ENCODE data around the gene HINFP.

Gene HINFP

GRCh38 chr11:119093942-119094815 is 27.2 kb upstream of the HINFP start:
- Histone ChIP-seq H3K27ac (replicated peaks) (peak overlapping the region; percentile 92), H3K27me3 (ENCODE audit: insufficient read depth, poor library complexity, severe bottlenecking) (no peaks in the 10 kb centered on the region), H3K4me3 (replicated peaks; ENCODE audit: insufficient read depth, low read length) (peak overlapping the region; percentile 88)
- TF ChIP-seq CTCF (IDR thresholded peaks at IDR 0.05; ENCODE audit: insufficient read depth, low read length) (no peak), REST (IDR thresholded peaks at IDR 0.05; ENCODE audit: insufficient replicate concordance, low read depth) (no peak), POLR2AphosphoS5 (IDR thresholded peaks at IDR 0.05; ENCODE audit: low read depth) (no peak; the same call in 1 of the 2 replicates), SPI1 (IDR thresholded peaks at IDR 0.05; ENCODE audit: borderline replicate concordance, low read depth) (no peak), GABPA (IDR thresholded peaks at IDR 0.05; ENCODE audit: low read depth) (no peak)
- DNase-seq (ENCODE audit: low read depth in 1 of 2, low spot score in 1 of 2), result peak in 1 of 2 experiments; percentile 30

- Histone ChIP-seq H3K4me3 (replicated peaks; ENCODE audit: insufficient read depth, low read length) (peak overlapping the region; percentile 88), H3K27me3 (ENCODE audit: insufficient read depth, poor library complexity, severe bottlenecking) (no peaks in the 10 kb centered on the region), H3K27ac (replicated peaks) (peak overlapping the region; percentile 92)
- no peak for TF ChIP-seq REST (IDR thresholded peaks at IDR 0.05; ENCODE audit: insufficient replicate concordance, low read depth)
- no peak for TF ChIP-seq GABPA (IDR thresholded peaks at IDR 0.05; ENCODE audit: low read depth)
- TF ChIP-seq POLR2AphosphoS5 (IDR thresholded peaks at IDR 0.05; ENCODE audit: low read depth), result no peak
- TF ChIP-seq SPI1 (IDR thresholded peaks at IDR 0.05; ENCODE audit: borderline replicate concordance, low read depth), result no peak
- no peak for TF ChIP-seq CTCF (IDR thresholded peaks at IDR 0.05; ENCODE audit: insufficient read depth, low read length)
- DNase-seq (ENCODE audit: low read depth in 1 of 2, low spot score in 1 of 2), result no peak
Measured at GRCh38 chr11:119094816-119095065, 26.6 kb upstream of the HINFP start.

- Histone ChIP-seq H3K4me3 (replicated peaks; ENCODE audit: insufficient read depth, low read length) (peak overlapping the region; percentile 88), H3K27me3 (ENCODE audit: insufficient read depth, poor library complexity, severe bottlenecking) (no peaks in the 10 kb centered on the region), H3K27ac (replicated peaks) (peak overlapping the region; percentile 92)
- peak; percentile 81 for TF ChIP-seq REST (IDR thresholded peaks at IDR 0.05; ENCODE audit: insufficient replicate concordance, low read depth)
- TF ChIP-seq POLR2AphosphoS5 (IDR thresholded peaks at IDR 0.05; ENCODE audit: low read depth), result peak; percentile 100
- TF ChIP-seq CTCF (IDR thresholded peaks at IDR 0.05; ENCODE audit: insufficient read depth, low read length), result no peak
- TF ChIP-seq SPI1 (IDR thresholded peaks at IDR 0.05; ENCODE audit: borderline replicate concordance, low read depth), result peak; percentile 43; the same call in 1 of the 2 replicates
- no peak for TF ChIP-seq GABPA (IDR thresholded peaks at IDR 0.05; ENCODE audit: low read depth)
- DNase-seq (ENCODE audit: low read depth in 1 of 2, low spot score in 1 of 2), result peak; percentile 97 to 100
Measured at GRCh38 chr11:119095066-119095880, 26.1 kb upstream of the HINFP start.

Data from HL-60 (cell line).